LNCaP clone FGC (cell line): ENCODE results near the gene PLCB1.

Experiments used
- DNase-seq: peaks from one replicate; pipeline ENCODE4 v3.0.0-alpha.2; 2011; ENCODE audit warnings: low read depth
- H3K4me3 ChIP-seq: 2 replicates; pipeline ENCODE4 v1.5.1; 2011; ENCODE audit warnings: mild to moderate bottlenecking, low read depth, low read length, control low read depth
- CTCF ChIP-seq: IDR thresholded peaks from 2 replicates; pipeline ENCODE4 v1.5.1; 2012; ENCODE audit warnings: mild to moderate bottlenecking; ENCODE audit not compliant: control insufficient read depth, insufficient read depth; ENCODE audit errors: extremely low read depth

Gene PLCB1

GRCh38 chr20:8209061-8209460 lies 77.0 kb downstream of the PLCB1 start:
- DNase-seq, result no peak
- H3K4me3 ChIP-seq, result no peak overlapping the region
- no peak for TF ChIP-seq CTCF

DNA sequence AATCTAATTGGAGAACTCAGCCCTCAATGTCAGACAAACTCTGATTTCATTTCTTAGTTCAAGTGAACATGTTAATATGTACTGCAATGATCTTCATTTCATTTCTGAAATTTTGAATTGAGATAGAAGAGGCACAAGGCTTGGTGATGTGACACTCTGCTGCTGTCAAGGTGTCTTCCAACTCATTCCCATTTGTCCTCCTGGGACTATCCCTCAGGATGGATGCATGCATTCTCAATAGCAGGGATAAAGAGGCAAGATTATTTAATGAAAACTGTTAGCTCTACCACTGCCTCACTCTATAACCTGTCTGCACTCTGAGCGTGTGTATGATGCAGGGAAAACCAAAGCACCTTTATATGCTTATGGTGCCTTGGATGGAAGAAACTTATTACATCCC lies 78.7 kb downstream of the PLCB1 start:
- no peak overlapping the region for H3K4me3 ChIP-seq
- TF ChIP-seq CTCF, result no peak
- DNase-seq, result no peak

- no peak for TF ChIP-seq CTCF
- no peak for DNase-seq
- H3K4me3 ChIP-seq, result no peak overlapping the region
Observed at GRCh38 chr20:8212286-8212685, 80.2 kb downstream of the PLCB1 start.

- DNase-seq, result no peak
- no peak overlapping the region for H3K4me3 ChIP-seq
- no peak for TF ChIP-seq CTCF
Observed at GRCh38 chr20:8213270-8213669, 81.2 kb downstream of the PLCB1 start.

DNA sequence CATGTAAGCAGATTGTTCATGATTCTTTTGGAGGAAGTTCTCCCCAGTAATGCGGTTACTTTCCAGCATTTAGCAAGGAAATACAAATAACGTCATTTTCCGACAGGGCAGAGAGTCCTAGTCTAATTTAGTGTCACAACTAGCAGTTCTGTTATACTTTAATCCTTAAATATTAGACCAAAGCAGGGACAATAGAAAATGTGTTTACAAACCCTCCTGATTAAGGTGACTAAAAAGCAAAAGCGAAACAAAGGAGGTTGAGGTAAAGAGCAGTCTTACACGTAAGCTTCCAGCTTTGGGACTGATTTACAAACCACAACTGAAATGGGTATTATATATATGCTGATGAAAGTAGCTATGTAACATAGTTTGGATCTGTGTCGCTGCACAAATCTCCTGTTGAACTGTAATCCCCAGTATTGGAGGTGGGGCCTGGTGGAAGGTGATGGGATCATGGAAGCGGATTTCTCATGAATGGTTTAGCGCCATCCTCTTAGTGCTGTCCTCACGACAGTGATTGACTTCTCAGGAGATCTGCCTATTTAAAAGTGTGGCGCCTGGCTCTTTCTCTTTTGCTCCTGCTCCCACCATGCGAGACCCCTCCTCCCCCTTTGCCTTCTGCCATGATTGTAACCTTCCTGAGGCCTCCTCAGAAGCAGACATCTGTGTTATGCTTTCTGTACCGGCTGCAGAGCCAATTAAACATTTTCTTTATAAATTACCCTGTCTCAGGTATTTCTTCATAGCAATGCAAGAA lies 81.9 kb downstream of the PLCB1 start:
- no peak overlapping the region for H3K4me3 ChIP-seq

GRCh38 chr20:8215361-8215781 lies 83.3 kb downstream of the PLCB1 start:
- H3K4me3 ChIP-seq, result no peak overlapping the region
- DNase-seq, result peak; percentile 58
- TF ChIP-seq CTCF, result no peak

More for the DNA sequence above, 81.9 kb downstream of the PLCB1 start:
- DNase-seq, result no peak
- no peak for TF ChIP-seq CTCF
